LoVo (cell line): ENCODE data around the gene FOLR1.
"Not testable (repeated sequence)": the region's sequence is repeated elsewhere in the genome, so short reads cannot be mapped to it uniquely, and the experiment has no call there.

Experiments used
- DNase-seq: peaks from one replicate; pipeline ENCODE4 v3.0.0-alpha.2; 2016; ENCODE audit warnings: low spot score

FOLR1 gene

DNA sequence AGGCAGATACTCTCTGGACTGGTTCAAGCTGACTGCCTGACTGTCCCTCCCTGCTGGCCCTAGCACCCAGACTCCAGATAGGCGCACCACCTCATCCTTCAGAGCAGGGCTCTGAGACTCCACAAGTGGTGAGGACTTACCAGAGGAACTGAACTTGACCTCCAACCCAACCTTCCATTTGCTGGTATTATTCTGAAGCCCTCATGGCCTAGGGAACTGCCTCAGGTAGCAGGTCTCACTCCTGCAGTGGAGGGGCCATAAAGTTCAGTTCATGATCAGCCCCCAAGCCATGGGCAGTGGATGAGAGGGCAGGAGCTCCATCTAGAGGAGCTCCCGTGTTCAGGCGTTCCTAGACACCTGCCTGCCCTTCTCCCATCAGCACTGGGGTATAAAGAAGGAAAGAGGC lies 10.4 kb upstream of the FOLR1 start:
- not testable (repeated sequence) for DNase-seq

DNA sequence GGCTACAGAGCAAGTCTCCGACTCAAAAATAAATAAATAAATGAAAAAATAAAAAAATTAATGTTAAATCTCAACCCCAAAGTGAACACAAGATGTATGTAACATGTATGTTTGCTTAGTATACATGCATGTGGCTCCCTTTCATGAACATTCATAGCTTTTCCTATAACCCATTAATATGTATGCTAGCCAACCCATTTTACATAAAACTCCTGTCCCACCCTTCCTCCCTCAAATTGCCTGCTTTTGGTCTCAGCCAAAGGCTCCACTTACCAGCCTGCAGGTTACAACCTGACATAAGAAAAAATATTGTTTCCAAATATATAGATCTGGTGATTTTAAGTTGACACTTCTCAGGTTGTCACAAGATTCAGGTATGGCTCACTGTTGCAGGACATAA lies 3.7 kb upstream of the FOLR1 start:
- DNase-seq, result no peak

DNA sequence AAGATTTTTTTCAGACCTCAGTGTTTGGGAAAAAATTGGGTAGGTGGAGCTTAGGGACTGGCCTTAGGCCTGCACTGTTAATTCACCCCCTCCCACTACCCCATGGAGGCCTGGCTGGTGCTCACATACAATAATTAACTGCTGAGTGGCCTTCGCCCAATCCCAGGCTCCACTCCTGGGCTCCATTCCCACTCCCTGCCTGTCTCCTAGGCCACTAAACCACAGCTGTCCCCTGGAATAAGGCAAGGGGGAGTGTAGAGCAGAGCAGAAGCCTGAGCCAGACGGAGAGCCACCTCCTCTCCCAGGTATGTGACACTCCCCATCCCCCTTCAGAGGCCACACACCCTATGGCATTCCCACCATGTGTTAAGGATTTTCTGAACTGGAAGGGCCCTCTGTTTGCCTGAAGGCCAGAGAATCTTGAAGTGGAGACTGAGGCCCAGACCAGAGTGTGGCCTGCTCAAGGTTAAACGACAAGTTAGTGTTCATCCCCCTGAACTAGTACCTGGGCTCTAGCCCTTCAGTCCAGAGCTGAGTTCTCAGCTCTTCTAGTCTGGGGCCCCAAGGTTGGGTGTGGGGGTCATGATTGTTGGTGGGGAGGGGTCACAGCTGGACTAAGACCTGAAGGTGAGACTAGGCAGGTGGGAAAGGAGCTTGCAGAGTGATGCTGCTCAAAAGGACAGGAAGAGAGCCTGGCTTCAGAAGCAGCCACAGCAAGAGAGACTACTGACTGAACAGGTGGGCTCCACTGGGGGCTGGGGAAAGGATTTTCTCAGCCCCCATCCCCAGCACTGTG lies 2.3 kb upstream of the FOLR1 start:
- DNase-seq, result peak; percentile 55

DNA sequence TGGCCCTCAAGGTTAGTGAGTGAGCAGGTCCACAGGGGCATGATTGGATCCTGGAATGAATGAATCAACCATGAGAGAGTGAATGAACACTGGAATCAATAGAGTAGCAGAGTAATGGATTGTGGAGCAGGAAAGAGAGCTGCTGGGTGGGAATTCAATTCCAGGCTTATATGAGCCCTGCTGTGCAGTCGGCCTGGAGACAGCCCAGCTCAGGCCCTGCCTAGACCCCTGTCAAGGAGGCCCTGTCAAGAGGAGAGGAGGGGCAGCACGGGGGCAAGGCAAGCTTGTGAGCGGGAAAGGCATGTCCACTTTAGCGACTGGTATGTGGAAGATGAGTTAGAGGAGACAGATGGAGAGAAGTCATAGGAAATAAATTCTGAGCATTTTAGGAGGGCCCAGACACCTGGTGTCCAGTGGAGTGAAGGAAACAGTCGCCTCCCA lies 1.3 kb upstream of the FOLR1 start:
- DNase-seq, result no peak

DNA sequence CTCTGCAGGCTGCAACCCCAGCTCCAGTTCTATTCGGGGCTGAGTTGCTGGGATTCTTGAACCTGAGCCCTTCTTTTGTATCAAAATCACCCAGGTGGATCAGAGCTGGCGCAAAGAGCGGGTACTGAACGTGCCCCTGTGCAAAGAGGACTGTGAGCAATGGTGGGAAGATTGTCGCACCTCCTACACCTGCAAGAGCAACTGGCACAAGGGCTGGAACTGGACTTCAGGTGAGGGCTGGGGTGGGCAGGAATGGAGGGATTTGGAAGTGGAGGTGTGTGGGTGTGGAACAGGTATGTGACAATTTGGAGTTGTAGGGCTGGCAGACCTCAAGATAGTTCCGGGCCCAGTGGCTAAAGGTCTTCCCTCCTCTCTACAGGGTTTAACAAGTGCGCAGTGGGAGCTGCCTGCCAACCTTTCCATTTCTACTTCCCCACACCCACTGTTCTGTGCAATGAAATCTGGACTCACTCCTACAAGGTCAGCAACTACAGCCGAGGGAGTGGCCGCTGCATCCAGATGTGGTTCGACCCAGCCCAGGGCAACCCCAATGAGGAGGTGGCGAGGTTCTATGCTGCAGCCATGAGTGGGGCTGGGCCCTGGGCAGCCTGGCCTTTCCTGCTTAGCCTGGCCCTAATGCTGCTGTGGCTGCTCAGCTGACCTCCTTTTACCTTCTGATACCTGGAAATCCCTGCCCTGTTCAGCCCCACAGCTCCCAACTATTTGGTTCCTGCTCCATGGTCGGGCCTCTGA lies 3.8 kb downstream of the FOLR1 start:
- DNase-seq, result no peak

DNA sequence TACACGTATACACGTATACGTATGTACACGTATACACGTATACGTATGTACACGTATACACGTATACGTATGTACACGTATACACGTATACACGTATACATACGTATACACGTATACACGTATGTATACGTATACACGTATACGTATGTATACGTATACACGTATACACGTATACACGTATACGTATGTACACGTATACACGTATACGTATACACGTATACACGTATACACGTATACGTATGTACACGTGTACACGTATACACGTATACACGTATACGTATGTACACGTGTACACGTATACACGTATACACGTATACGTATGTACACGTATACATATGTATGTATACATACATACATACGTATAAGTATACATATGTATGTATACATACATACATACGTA lies 9.5 kb downstream of the FOLR1 start:
- not testable (repeated sequence) for DNase-seq

DNA sequence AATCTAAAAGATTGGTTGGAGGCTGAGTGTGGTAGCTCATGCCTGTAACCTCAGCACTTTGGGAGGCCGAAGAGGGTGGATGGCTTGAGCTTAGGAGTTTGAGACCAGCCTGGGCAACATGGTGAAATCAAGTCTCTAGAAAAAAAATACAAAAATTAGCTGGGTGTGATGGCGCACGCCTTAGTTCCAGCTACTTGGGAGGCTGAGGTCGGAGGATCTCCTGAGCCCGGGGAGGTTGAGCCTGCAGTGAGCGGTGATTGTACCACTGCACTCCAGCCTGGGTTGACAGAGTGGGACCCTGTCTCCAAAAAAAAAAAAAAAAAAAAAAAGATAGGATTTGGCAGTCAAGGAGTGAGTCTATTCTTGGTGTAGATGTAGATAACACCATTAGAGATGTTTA lies 10.6 kb downstream of the FOLR1 start:
- DNase-seq, result no peak

DNA sequence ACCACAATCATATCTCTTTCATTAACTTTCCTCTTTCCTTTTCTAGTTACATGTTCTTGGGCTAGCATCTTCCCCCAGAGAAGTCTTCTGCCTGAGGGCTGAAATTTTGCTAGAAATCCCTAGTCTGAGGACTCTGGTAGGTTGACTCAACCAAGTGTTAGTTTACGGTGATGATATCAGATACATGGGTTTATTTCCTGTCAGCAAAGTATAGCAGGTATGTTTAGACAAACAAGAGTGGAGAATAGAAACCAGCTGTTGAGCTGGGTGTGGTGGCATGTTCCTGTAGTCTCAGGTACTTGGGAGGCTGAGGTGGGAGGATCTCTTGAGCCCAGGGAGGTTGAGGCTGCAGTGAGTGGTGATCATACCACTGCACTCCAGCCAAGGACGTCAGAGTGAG lies 11.2 kb downstream of the FOLR1 start:
- no peak for DNase-seq

DNA sequence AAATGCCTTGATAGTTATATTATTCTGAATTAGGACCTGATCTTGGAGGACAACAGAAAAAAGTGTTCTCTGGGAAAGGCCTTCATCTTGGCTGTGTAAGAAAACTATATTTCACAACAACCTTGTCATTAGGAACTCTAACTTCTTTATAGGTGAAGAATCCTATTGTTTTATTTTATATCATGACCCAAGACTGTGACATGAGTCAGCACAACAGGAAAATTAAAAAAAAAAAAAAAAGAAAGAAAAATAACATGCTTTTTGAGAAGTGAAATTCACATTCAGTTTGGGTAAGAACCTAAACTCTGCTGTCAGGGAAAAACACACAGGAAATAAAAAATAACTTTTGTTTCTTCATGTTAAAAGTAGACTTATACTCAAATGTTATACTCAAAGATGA lies 12.9 kb downstream of the FOLR1 start:
- DNase-seq, result no peak

DNA sequence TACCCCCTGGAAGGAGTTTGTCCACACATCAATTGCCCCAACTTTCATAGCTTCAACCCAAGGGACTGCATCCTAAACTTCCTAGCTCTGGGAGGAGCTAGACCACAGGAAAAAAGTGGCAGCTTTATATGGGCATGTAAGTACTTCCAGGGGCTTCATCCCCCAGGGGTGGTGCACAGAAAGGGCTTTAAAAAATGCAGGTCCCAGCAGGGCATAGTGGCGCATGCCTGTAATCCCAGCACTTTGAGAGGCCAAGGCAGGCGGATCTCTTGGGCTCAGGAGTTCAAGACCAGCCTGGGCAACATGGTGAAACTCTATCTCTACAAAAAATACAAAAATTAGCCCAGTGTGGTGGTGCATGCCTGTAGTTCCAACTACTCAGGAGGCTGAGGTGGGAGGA lies 14.9 kb downstream of the FOLR1 start:
- DNase-seq, result not testable (repeated sequence)

DNA sequence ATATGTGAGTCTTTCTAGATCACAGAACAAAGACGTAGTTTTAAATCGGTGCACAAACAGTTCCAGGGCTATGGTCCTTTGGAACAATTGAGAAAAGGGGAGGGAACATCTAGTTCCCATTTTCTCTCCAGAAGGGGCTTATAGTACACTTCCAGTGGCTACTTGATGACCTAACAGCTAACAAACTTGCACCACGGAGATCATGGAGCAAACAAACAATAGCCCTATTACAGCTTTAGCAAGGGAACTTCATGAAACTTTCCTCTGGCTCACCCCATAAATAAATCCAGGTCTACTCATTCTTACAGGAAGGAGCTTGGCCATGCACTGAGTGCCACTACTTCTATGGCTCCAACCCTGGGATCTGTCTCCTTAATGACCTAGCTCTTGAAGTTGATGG lies 16.3 kb downstream of the FOLR1 start:
- no peak for DNase-seq

DNA sequence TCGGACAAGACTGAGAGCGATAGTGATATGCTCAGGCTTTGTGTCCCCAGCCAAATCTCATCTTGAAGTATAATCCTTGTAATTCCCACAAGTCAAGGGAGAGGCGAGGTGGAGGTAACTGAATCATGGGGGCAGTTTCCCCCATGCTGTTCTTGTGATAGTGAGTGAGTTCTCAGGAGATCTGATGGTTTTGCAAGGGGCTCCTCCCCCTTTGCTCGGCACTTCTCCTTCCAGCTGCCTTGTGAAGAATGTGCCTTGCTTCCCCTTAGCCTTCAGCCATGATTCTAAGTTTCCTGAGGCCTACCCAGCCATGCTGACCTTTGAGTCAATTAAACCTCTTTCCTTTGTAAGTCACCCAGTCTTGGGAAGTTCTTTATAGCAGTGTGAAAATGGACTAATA lies 17.2 kb downstream of the FOLR1 start:
- DNase-seq, result no peak

DNA sequence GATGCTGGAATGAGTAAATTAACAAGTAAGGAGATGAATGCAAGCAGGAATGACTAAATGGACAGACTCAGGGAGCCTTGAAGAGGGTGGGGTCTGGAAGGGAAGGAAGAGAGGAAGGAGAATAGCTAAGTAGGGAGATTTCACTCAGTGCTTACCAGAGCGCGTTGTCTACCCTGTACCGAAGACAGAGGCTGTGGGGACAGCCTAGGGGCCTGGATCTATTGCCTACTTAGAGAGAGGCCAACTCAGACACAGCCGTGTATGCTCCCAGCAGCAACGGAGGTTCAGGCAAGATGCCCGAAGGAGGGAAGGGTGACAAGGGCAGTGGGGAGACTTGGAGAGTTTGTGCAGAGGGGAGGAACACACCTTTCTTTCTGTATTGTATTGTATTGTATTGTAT lies 24.7 kb downstream of the FOLR1 start, which contains the start of gene FOLR2:
FOLR2 (plus strand) TSS at position 157 of the 400 bp plus-strand sequence. CDS start 1,791 bp downstream, outside the sequence.
- no peak for DNase-seq

DNA sequence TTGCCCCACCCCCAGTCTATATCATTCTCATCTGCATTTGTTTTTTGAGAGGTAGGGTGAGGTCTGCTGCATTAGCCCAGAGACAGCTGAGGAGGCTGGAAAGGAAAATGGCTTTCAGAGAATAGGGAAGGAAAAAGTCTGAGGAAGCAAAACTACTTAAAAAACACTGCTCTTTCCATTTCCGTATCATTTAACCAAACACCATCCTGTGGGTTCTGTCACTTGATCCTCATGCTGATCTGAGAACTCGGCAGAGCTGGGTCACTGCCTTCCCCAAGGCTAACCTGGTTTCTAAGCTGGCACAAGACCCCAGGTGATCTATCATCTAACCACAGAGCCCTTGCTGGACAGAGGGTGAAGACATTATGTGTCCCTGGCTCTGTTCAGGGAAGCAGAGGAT lies 25.9 kb downstream of the FOLR1 start:
- DNase-seq, result no peak

DNA sequence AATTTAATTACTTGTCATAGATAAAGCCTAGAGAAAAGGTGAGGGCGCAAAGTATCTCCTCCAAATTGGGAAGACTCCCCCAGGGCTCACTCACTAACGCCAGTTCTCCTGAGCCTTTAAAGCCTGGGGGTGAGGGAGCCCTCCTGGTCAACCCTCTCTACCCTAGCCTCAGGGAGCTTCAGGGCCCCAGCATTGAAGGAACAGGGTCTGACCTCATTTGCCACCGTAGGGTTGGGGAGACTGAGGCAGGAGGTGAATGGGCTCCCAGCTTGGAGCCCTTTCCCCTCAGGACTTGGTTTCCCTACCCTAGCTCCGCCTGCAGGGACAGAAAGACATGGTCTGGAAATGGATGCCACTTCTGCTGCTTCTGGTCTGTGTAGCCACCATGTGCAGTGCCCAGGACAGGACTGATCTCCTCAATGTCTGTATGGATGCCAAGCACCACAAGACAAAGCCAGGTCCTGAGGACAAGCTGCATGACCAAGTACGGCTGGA lies 26.4 kb downstream of the FOLR1 start:
- DNase-seq, result no peak

DNA sequence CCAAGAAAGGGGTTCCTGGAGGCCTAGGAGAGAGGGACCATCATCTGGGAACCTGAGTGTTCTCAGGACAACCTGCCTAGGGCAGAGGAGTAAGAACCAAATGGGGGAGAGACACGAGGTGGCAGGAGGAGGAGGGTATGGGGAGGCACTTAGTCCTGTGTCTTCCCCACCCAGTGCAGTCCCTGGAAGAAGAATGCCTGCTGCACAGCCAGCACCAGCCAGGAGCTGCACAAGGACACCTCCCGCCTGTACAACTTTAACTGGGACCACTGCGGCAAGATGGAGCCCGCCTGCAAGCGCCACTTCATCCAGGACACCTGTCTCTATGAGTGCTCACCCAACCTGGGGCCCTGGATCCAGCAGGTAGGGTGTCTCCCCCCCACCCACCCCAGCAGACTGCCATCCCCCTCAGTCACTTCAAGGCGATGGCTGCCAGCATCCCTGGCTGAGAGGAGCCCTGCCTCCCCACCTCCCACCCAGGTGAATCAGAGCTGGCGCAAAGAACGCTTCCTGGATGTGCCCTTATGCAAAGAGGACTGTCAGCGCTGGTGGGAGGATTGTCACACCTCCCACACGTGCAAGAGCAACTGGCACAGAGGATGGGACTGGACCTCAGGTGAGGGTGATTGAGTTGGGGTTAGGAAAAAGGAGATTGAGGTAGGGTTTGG lies 28.9 kb downstream of the FOLR1 start:
- no peak for DNase-seq

DNA sequence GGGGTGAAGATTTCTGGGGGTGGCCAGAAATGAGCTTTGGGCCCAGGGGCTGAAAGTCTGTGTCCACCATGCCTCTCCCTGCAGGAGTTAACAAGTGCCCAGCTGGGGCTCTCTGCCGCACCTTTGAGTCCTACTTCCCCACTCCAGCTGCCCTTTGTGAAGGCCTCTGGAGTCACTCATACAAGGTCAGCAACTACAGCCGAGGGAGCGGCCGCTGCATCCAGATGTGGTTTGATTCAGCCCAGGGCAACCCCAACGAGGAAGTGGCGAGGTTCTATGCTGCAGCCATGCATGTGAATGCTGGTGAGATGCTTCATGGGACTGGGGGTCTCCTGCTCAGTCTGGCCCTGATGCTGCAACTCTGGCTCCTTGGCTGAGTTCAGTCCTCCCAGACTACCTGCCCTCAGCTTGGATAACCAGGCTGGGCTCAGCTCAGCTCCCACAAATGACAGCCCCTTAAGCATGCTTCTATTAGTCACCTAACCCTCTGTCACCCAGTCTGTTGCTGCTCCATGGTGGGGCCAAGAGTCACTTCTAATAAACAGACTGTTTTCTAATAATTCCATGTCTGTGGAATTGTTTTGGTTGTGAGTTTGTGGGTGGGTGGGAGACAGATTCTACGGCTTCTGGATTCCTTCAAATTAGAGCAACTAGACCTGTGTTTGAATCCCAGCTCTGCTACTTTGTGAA lies 29.6 kb downstream of the FOLR1 start:
- DNase-seq, result no peak

DNA sequence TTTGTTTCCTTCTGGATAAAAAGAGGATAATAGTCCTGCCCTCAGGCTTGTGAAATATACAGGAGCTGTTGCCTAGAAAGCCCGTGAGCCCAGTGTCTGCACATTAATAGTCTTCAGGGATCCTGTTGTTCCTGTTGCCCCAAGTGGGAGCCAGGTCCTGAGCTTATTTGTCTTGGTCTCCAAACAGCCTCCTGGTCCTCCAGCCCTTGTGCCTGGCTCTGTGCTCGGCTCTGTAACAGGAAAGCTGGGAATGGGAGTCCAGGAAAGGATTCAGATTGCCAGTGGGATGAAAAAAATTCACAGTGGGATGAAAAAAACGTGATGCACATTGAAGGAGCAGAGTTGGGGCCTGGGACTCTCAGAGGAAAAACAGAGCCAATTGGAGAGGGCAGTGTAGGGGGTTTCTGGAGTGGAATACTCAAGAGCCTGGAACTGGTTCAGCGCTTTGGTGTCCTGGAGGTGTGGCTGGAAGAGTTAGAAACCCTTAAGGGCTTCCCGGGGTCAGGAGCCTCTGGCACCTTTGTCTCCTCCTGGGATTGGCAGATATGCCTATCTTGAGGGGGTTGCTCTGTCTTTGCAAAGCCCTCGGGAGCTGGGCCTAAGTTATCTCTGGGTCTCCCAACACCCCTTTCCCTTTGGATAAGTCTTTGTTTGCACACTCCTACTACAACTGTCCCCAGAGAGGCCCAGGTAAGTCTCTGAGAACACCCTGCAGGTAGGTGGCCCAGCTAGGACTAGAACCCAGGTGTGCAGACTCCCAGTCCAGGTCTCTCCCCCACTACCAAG lies 30.4 kb downstream of the FOLR1 start:
- no peak for DNase-seq

DNA sequence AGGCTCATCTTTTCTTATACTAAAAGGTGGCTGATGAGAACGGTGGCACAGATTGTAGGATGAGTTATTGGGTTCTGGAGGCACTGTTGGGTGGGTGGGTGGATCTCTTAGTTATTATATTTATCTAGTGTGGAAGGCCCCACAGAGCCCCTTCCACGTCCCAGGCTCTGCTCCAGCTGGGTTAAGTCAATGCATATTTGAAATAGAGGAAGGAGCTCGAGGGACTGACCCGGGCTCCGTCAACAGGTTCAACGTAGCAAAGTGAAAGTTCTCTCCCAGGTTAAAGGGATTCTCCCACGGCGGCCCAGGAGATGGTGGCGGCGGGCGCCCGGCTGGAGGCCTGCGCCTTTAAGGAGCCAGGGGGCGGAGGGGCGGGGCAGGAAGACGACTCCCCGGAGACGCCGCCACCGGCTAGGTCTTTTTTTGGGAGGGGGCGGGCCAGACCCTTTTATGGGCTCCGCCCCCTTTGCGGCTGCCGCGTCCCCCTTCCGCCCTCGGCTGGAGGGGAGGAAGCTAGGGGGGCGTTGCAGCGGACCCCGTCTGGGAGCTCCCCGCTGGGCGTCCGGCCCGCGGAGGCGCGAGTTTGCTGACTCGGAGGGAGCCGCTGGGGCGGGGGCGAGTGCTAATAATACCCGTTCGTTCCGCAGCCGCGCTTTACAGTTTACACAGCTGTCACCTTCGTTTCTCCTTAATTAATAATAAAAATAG lies 31.1 kb downstream of the FOLR1 start:
- peak; percentile 93 for DNase-seq
